HL-60 (cell line): ENCODE data around the gene BMP7.

Source experiments
- DNase-seq, 2 experiments: peaks; one replicate each; pipeline ENCODE4 v3.0.0-alpha.2; 2010 to 2020; ENCODE audit warnings: low read depth in 1 of 2, low spot score in 1 of 2
- H3K27ac ChIP-seq: fragments of 250-450 bp; sonication (Bioruptor Pico); replicated peaks from 2 replicates; pipeline ENCODE4 v1.5.1; 2020; ENCODE audit warnings: mild to moderate bottlenecking, moderate library complexity
- H3K27me3 ChIP-seq: fragments of 250-450 bp; sonication (Bioruptor Pico); 2 replicates; pipeline ENCODE4 v1.5.1; 2021; ENCODE audit warnings: mild to moderate bottlenecking, moderate library complexity; ENCODE audit not compliant: insufficient read depth, poor library complexity, severe bottlenecking
- H3K4me3 ChIP-seq: replicated peaks from 2 replicates; pipeline ENCODE4 v1.5.1; 2011; ENCODE audit warnings: mild to moderate bottlenecking, control low read depth, low read length; ENCODE audit not compliant: insufficient read depth
- GABPA ChIP-seq: IDR thresholded peaks from 2 replicates; pipeline ENCODE4 v1.6.1; 2012; ENCODE audit warnings: low read depth
- POLR2AphosphoS5 ChIP-seq: IDR thresholded peaks from 2 replicates; pipeline ENCODE4 v1.6.1; 2012; ENCODE audit warnings: low read depth
- SPI1 ChIP-seq: IDR thresholded peaks from 2 replicates; pipeline ENCODE4 v1.6.1; 2012; ENCODE audit warnings: low read depth, mild to moderate bottlenecking, borderline replicate concordance
- TF ChIP-seq, protein P1 (sequence below): IDR thresholded peaks from one replicate; pipeline ENCODE4 v1.5.1; 2011; ENCODE audit warnings: low read length, control low read depth, inconsistent platforms; ENCODE audit not compliant: insufficient read depth
- TF ChIP-seq, protein P2 (sequence below): IDR thresholded peaks from 2 replicates; pipeline ENCODE4 v1.6.1; 2012; ENCODE audit warnings: low read depth; ENCODE audit not compliant: insufficient replicate concordance

BMP7 gene

GRCh38 chr20:57177636-57178280 is 88.7 kb downstream of the BMP7 start:
- Histone ChIP-seq H3K27ac (no peak overlapping the region), H3K27me3 (no peaks in the 10 kb centered on the region), H3K4me3 (no peak overlapping the region)
- DNase-seq, result no peak
- TF ChIP-seq SPI1, result no peak
- TF ChIP-seq, protein P1, sequence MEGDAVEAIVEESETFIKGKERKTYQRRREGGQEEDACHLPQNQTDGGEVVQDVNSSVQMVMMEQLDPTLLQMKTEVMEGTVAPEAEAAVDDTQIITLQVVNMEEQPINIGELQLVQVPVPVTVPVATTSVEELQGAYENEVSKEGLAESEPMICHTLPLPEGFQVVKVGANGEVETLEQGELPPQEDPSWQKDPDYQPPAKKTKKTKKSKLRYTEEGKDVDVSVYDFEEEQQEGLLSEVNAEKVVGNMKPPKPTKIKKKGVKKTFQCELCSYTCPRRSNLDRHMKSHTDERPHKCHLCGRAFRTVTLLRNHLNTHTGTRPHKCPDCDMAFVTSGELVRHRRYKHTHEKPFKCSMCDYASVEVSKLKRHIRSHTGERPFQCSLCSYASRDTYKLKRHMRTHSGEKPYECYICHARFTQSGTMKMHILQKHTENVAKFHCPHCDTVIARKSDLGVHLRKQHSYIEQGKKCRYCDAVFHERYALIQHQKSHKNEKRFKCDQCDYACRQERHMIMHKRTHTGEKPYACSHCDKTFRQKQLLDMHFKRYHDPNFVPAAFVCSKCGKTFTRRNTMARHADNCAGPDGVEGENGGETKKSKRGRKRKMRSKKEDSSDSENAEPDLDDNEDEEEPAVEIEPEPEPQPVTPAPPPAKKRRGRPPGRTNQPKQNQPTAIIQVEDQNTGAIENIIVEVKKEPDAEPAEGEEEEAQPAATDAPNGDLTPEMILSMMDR, result no peak
- TF ChIP-seq POLR2AphosphoS5, result no peak
- TF ChIP-seq GABPA, result no peak
- TF ChIP-seq, protein P2, sequence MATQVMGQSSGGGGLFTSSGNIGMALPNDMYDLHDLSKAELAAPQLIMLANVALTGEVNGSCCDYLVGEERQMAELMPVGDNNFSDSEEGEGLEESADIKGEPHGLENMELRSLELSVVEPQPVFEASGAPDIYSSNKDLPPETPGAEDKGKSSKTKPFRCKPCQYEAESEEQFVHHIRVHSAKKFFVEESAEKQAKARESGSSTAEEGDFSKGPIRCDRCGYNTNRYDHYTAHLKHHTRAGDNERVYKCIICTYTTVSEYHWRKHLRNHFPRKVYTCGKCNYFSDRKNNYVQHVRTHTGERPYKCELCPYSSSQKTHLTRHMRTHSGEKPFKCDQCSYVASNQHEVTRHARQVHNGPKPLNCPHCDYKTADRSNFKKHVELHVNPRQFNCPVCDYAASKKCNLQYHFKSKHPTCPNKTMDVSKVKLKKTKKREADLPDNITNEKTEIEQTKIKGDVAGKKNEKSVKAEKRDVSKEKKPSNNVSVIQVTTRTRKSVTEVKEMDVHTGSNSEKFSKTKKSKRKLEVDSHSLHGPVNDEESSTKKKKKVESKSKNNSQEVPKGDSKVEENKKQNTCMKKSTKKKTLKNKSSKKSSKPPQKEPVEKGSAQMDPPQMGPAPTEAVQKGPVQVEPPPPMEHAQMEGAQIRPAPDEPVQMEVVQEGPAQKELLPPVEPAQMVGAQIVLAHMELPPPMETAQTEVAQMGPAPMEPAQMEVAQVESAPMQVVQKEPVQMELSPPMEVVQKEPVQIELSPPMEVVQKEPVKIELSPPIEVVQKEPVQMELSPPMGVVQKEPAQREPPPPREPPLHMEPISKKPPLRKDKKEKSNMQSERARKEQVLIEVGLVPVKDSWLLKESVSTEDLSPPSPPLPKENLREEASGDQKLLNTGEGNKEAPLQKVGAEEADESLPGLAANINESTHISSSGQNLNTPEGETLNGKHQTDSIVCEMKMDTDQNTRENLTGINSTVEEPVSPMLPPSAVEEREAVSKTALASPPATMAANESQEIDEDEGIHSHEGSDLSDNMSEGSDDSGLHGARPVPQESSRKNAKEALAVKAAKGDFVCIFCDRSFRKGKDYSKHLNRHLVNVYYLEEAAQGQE, result no peak

GRCh38 chr20:57176842-57177241 is 89.6 kb downstream of the BMP7 start:
- TF ChIP-seq SPI1, result no peak
- no peak for TF ChIP-seq POLR2AphosphoS5
- no peak for TF ChIP-seq GABPA
- TF ChIP-seq, protein P2, result no peak
- TF ChIP-seq, protein P1, result no peak

GRCh38 chr20:57175397-57176010 is 90.9 kb downstream of the BMP7 start:
- H3K27ac ChIP-seq, result no peak overlapping the region
- H3K27me3 ChIP-seq, result no peaks in the 10 kb centered on the region
- TF ChIP-seq, protein P1, result no peak
- TF ChIP-seq, protein P2, result no peak
- TF ChIP-seq GABPA (no peak), SPI1 (no peak), POLR2AphosphoS5 (no peak)
- no peak overlapping the region for H3K4me3 ChIP-seq
- DNase-seq, result no peak

More at GRCh38 chr20:57176842-57177241, 89.6 kb downstream of the BMP7 start:
- Histone ChIP-seq H3K27ac (no peak overlapping the region), H3K4me3 (no peak overlapping the region), H3K27me3 (no peaks in the 10 kb centered on the region)
- no peak for DNase-seq
